Endothelial cell (in vitro differentiated cells): ENCODE results near the gene PIGH. TPM values are rescaled to one million over a fixed set of nuclear protein-coding genes. Genes with fewer than 3 reads are reported as not detected.

ENCODE experiments used
- DNase-seq: peaks from one replicate; pipeline ENCODE4 v3.0.0; 2021; ENCODE audit warnings: low spot score
- H3K27ac Mint-ChIP-seq: one replicate; pipeline ENCODE4 v1.8.0; 2021; ENCODE audit warnings: mixed read lengths, inconsistent platforms; ENCODE audit not compliant: unreplicated experiment
- H3K27me3 Mint-ChIP-seq: one replicate; pipeline ENCODE4 v1.8.0; 2021; ENCODE audit warnings: mild to moderate bottlenecking, moderate library complexity, mixed read lengths, inconsistent platforms; ENCODE audit not compliant: unreplicated experiment
- H3K36me3 Mint-ChIP-seq: one replicate; pipeline ENCODE4 v1.8.0; 2021; ENCODE audit warnings: mild to moderate bottlenecking, low read depth, mixed read lengths, inconsistent platforms; ENCODE audit not compliant: unreplicated experiment
- H3K4me1 Mint-ChIP-seq: one replicate; pipeline ENCODE4 v1.8.0; 2021; ENCODE audit warnings: mild to moderate bottlenecking, mixed read lengths, inconsistent platforms; ENCODE audit not compliant: unreplicated experiment
- H3K4me3 Mint-ChIP-seq: one replicate; pipeline ENCODE4 v1.8.0; 2021; ENCODE audit warnings: mild to moderate bottlenecking, mixed read lengths, inconsistent platforms; ENCODE audit not compliant: unreplicated experiment
- H3K9me3 Mint-ChIP-seq: one replicate; pipeline ENCODE4 v1.8.0; 2021; ENCODE audit warnings: mixed read lengths, inconsistent platforms; ENCODE audit not compliant: unreplicated experiment
- CTCF ChIP-seq: fragments of 200-600 bp; sonication (generic); IDR thresholded peaks from one replicate; pipeline ENCODE4 v1.5.0; 2021; ENCODE audit warnings: antibody characterized with exemption; ENCODE audit not compliant: unreplicated experiment
- total RNA-seq: library from RNA; stranded (reverse); fragmentation: NEBNext Ultra II Directional; extraction: Animal tissue kit (Norgen Biotek cat#: 25700); gene quantifications from one replicate; pipeline ENCODE4 v1.2.1, GENCODE V29; 2021; ENCODE audit not compliant: unreplicated experiment

Gene PIGH
- total RNA-seq, 1 donor from 2014 or later: 7.8 TPM

DNA sequence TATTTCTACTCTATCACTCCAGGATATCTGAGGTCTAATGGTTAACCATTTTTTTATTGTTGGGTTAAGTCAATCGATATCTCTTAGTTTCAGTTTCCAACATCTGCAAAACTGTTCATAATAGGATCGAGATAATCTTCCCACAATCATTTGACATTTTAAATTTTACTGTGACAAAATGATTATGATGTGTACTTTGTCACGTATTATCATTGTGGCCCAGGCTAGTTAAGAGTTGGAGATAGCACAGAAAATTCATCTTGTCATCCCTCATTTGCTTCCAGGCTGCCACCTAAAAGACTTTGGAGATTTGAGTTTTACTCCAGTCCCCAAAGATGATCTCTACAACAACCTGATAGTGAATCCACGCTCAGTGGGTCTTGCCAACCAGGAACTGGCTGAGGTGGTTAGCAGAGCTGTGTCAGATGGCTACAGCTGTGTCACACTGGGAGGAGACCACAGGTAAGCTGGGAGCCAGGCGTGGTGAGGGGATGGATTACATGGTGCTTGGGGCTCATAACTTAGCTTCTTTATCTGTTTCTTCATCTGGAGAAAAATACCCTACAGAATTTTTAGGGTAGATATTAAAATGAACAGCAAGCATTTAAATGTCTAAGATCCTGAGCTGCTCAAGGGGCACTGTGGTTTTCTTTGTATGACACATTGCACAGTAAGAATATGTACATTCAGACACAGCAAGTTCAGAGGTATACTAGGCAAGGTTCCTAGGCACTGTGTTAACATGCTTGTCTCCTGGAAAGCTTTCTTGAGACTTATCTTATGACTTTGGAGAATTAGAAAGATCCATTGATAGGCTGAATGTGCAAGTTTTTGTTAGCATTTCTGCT lies 42.1 kb upstream of the PIGH start:
- Mint-ChIP-seq H3K27me3 (no peaks in the 10 kb centered on the region), H3K27ac (no peak overlapping the region), H3K36me3 (peaks cover 20% of the 10 kb centered on the region), H3K4me1 (no peaks in the 10 kb centered on the region), H3K9me3 (no peaks in the 10 kb centered on the region), H3K4me3 (no peak overlapping the region)
- TF ChIP-seq CTCF: no peak
- DNase-seq: no peak

DNA sequence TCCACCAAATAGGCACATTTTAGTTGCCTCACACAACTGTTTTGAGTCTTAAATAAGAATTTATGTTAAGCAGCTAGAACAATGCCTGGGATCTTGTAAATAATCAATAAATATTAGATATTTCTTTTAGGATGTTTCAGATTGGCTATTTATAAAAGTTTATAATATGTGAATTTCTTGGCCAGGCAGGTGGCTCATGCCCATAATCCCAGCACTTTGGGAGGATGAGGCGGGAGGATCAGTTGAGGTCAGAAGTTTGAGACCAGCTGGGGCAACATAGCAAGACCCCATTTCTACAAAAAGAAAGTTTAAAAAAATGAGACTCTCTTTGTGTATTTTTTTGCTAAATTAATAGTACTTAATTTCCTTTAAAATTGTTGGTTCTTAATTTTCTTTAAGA lies 41.4 kb upstream of the PIGH start:
- H3K27ac Mint-ChIP-seq: no peak overlapping the region
- TF ChIP-seq CTCF: no peak
- DNase-seq: no peak
- no peaks in the 10 kb centered on the region for H3K27me3 Mint-ChIP-seq
- H3K4me3 Mint-ChIP-seq: no peak overlapping the region
- no peaks in the 10 kb centered on the region for H3K9me3 Mint-ChIP-seq
- H3K4me1 Mint-ChIP-seq: no peaks in the 10 kb centered on the region
- H3K36me3 Mint-ChIP-seq: peaks cover 14% of the 10 kb centered on the region

- H3K36me3 Mint-ChIP-seq: no peaks in the 10 kb centered on the region
- H3K9me3 Mint-ChIP-seq: no peaks in the 10 kb centered on the region
- no peaks in the 10 kb centered on the region for H3K27me3 Mint-ChIP-seq
- H3K4me3 Mint-ChIP-seq: no peak overlapping the region
- TF ChIP-seq CTCF: no peak
- H3K27ac Mint-ChIP-seq: no peak overlapping the region
- no peak for DNase-seq
- H3K4me1 Mint-ChIP-seq: no peaks in the 10 kb centered on the region
Measured at GRCh38 chr14:67638642-67639041, 38.6 kb upstream of the PIGH start.

GRCh38 chr14:67636361-67636919 lies 36.4 kb upstream of the PIGH start:
- no peak for DNase-seq
- H3K27ac Mint-ChIP-seq: no peak overlapping the region
- no peak for TF ChIP-seq CTCF

DNA sequence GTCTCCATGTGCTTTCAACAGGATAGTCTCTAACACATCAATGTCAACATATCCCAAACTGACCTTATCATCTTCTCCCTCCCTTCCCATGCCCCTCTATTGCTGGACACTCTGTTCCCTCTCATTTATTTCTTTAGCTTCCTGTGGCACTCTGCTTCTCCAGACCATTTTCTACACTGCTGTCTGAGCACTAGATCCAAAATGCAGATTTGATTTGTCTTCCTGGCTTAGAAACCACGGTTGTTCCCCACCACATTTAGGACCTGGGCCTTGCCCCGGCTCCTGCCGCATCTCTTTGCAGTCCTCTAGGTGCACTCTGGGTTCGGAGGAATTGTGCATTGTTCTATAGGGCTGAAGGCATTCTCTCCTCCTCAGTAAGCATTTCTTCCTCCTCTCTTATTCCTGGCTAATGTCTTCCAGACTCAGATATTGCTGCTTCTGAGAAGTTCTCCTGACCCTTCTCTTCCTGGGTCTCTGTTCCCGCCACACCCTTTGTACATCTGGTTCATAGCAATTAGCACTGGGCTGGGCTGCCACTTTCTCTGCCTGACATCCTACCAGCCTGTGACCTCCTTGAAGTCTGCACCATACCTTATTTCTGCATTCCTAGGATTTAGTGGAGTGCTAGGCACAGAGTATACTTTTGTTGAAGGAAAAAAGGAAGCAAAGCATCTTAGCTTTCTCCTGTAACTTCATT lies 33.5 kb upstream of the PIGH start:
- no peaks in the 10 kb centered on the region for H3K9me3 Mint-ChIP-seq
- peaks cover 4% of the 10 kb centered on the region for H3K36me3 Mint-ChIP-seq
- peaks cover 2% of the 10 kb centered on the region for H3K27me3 Mint-ChIP-seq
- no peak for TF ChIP-seq CTCF
- H3K4me3 Mint-ChIP-seq: no peak overlapping the region
- no peak overlapping the region for H3K27ac Mint-ChIP-seq
- no peak for DNase-seq
- peaks cover 10% of the 10 kb centered on the region for H3K4me1 Mint-ChIP-seq

More at GRCh38 chr14:67636361-67636919, 36.4 kb upstream of the PIGH start:
- Mint-ChIP-seq H3K9me3 (no peaks in the 10 kb centered on the region), H3K4me3 (no peak overlapping the region), H3K4me1 (no peaks in the 10 kb centered on the region), H3K27me3 (no peaks in the 10 kb centered on the region), H3K36me3 (no peaks in the 10 kb centered on the region)
